ENCODE measurements around the gene DOP1A.
A peak's percentile ranks its signal among the peaks of the same experiment; 100 is the strongest.

DOP1A gene

DNA sequence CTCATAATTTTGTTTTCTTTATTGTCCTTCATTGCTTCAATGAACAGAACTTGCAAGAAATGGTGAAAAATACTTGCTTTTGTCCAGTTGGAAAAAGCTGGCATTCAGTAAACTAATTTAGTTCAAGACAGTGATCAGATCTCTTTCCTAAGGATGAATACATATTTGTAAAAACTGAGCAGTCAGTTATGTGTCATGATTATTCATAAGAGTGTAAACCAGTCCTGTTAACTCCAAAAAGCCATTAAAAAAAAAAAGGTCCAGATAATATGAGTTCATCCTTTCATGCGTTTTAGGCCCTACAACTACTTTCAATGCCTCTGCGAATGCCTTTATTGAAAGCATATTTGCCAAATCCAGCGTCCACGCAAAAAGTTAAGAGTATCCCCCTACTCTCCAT lies 125.0 kb downstream of the DOP1A start:
- H3K4me3 ChIP-seq (ENCODE audit: low read length), result peak overlapping the region; percentile 77
- DNase-seq (ENCODE audit: low read depth, low spot score), result no peak

DNA sequence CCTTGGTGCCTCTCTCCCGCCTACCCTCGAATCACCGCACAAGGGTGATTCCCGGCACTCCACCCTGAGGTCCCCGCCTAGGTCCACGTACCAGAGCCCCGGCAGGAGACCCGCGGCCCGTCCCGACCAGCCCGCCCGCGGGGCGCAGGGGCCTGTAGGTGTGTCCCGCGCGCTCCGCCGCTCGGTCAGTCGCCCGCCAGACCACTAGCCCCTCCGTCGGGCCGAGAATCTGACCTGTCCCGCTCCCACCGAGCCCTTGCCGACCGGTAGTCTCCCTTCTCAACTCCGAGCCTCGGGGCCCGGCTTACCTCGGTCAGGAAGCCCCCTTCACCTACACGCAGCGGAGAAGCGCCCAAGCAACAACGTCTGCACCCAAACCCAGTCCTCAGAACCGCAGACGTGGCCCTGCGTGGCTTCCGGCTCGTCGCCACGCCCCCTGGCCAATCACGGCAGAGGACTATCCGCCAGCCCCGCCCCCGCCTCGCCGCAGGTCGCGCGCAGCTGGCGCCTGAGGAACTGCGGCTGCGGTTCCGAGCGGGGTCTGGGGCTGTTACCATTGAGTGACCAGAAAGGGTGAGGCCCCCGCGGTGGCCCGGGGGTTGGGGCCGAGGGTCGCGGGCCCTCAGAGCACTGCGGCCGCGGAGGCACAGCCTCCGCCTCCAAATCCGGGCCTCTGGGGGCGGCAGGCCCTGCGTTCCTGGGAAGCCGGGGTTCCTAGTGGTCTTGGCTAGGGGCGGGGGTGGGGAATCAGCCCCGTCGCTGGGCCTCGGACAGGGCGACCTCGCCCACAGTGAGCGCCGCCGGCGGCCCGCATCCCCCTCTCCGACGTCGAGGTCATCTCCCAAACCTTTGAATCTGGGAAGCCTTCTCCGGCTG lies 125.6 kb downstream of the DOP1A start, which contains the start of the genes PGM3 and RWDD2A:
TSS of gene PGM3 (minus strand) at position 395 of the 876 bp plus-strand sequence. CDS start 2,253 bp downstream, outside the sequence.
TSS of gene RWDD2A (plus strand) at position 487 of the 876 bp plus-strand sequence. CDS start 1,095 bp downstream, outside the sequence.
- H3K4me3 ChIP-seq (ENCODE audit: low read length), result peak within 1 kb of the TSS; percentile 77

DNA sequence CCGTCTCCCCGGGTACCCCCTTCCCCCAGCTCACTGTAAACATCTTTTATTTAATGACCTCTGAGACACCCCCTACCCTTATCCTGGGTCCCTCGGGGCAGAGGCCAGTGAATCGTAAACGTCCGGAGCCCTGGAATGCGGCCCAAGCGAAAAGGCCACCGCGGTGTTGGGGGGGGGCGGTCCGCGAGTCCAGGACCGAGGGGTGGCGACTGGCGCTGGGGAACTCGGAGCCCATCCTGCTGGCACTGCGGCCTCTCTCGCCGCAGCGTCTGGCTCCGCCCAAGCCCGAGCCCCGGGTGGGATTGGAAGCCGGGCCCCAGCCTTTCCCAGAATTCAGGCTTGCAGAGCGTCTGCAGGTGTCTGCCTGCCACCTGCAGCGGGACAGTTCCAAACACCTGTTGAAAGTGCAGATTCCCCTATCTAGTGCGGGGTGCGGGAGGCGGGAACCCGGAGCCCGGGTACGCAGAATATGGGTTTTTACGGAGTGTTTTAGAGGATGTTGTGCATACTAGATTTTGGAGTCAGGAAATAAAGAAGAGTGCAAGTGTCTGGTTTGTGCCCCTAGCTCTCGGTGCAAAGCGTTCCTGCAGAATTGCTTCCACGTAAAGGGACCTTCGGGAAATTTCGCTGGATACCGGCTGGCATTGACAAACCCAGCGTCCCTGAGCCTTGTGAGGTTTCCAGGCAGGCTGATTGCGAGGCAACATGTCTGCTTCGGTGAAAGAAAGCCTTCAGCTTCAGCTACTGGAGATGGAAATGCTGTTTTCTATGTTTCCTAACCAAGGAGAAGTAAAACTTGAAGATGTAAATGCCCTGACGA lies 126.5 kb downstream of the DOP1A start:
- no peak for DNase-seq (ENCODE audit: low read depth, low spot score)
- peak overlapping the region; percentile 77 for H3K4me3 ChIP-seq (ENCODE audit: low read length)

More for the DNA sequence above, 125.6 kb downstream of the DOP1A start, which contains the start of the genes PGM3 and RWDD2A:
- peak; percentile 79 for DNase-seq (ENCODE audit: low read depth, low spot score)

DNA sequence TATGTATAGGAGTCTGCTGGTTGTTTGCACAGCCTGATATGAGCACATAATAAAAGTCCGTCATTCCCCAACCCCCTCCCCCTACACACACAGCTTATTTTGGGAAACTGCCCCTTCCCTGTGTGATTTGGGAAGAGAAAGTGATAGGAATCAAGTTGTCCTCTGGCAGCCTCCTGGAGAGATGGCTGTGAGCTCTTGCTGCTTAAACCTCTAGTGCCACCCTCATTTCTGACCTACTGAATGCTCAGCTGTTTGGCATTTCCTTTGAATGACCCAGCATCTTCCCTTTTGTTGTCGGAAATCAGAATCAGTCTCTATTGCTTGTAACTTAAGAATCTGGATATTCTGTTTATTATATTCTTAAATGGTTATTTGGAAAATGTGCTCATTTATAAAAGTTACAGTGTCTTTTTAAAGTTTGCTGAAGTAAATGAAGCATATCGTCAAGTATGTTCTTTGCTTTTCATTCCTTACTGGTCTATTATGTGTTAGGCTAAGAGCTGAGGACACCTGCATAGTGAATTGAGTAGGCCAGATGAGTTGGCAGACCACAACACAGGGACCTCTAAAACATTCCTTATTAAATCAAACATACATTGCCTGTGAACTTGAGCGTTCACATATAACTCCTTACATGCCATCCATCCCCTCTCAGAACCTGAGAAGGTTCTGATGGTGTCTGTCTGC lies 131.2 kb downstream of the DOP1A start:
- H3K4me3 ChIP-seq (ENCODE audit: low read length), result no peak overlapping the region
- peak; percentile 68 for DNase-seq (ENCODE audit: low read depth, low spot score)

DNA sequence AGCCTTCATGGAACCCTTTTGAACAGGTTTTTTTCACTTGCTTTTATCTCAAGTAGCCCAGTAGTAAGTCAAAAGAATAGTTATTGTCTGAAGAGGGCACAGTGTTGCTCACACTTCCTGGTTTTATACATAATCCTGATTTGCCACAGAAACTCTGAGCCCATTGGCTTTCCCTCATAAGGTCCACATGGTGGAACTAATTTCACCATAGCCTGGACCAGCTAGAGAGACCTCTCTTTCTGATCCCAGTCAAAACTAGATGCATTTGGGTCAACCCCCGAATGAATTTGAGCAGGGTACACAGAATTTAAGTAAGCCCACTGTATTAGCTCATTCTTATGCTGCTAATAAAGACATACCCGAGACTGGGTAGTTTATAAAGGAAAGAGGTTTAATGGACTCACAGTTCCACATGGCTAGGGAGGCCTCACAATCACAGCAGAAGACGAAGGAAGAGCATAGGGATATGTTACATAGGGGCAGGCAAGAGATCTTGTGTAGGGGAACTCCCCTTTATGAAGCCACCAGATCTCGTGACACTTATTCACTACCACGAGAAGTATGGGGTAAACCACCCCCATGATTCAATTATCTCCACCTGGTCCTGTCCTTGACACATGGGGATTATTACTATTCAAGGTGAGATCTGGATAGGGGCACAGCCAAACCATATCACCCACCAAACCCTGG lies 131.8 kb downstream of the DOP1A start:
- no peak for DNase-seq (ENCODE audit: low read depth, low spot score)
- H3K4me3 ChIP-seq (ENCODE audit: low read length), result no peak overlapping the region

DNA sequence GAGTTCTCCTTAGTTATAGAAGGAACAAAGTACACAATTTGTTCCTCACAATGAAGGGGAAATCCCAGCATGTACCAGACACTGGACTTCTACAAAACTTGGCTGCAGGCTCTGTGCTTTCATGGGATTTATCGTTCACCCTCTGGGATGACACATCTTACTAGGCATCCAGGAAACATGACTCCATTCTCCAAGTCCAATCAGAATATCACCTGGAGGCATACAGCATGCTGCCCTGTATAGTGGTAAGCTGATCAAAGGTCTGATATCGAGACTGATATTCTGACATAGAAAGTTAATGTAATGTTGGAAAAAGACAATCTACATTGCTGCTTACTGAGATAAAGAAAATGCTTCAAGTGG lies 132.4 kb downstream of the DOP1A start:
- DNase-seq (ENCODE audit: low read depth, low spot score), result no peak

DNA sequence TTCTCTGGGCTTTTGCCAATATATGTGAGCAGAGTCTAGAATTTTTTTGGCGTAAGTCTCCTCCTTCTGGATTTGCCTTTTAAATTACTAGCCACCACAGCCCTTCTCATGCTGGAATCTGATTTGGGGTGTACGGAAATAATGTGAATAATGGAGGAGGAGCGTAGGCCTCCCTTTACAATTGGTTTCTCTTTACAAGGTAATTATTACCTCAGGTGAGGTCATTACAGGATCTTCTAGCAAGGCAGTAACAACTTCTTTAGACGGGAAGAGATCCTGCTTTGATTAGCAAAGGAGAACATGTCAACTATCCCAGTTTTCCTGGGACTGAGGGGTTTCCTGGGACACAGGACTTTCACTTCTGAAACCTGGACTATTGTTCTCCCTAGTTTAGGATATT lies 134.6 kb downstream of the DOP1A start:
- DNase-seq (ENCODE audit: low read depth, low spot score), result no peak
- no peak overlapping the region for H3K4me3 ChIP-seq (ENCODE audit: low read length)

More for the DNA sequence above, 132.4 kb downstream of the DOP1A start:
- no peak overlapping the region for H3K4me3 ChIP-seq (ENCODE audit: low read length)

DNA sequence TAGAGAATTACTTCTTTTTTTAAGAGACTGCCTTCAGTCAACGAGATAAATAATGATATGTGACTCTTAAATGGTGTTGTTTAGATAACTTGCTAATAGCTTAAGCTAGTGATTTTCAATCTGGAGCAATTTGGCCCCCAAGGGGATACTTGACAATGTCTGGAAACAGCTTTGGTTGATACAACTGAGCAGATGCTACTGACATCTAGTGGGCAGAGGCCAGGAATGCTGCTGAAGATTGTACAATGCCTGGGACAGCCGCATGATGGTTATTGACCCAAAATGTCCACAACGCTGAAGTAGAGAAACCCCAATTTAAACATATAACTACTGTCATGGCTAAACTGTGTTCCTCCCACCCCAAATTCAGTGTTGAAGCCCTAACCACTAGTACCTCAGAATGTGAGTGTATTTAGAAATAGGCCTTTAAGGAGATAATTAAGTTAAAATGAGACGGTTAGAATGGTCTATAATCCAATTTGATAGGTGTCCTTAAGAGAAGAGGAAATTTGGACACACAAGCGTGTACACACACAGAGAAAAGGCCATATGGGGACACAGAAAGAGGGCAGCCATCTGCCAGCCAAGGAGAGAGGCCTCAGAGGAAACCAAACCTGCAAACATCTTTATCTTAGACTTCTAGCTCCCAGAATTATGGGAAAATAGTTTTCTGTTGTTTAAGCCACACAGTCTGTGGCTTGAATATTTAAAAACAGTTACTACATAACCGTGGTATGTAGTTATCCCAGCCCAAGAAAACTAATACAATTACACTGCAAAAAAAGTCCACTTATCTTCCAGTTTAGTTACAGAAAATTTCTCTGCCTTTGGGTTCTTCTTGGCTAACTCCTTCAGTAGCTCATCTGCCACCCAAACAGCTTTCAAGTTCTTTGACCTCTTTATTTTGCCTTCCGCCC lies 147.9 kb downstream of the DOP1A start:
- H3K4me3 ChIP-seq (ENCODE audit: low read length), result no peak overlapping the region

DNA sequence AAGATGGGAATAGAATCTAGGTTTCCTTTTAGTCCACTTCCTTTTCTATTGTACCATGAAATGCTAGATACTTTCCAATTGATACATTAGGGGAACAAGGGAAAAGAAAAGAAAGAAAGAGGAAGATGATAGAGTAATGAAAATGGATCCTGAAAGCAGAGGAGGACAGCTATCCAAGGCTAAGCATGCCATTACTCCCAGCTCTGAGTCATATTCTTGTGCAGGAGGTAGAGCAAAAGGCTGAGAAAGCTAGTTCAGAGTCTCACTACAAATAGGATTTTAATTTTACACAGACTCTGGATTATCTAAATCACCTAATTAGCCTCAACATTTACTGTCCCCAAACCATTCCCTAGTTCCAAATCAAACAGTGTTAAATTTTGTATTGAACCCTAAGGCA lies 149.3 kb downstream of the DOP1A start:
- H3K4me3 ChIP-seq (ENCODE audit: low read length), result no peak overlapping the region
- DNase-seq (ENCODE audit: low read depth, low spot score), result no peak

More for the DNA sequence above, 147.9 kb downstream of the DOP1A start:
- DNase-seq (ENCODE audit: low read depth, low spot score), result peak; percentile 55
